RPMI8226 (cell line): ENCODE results near the gene NEGR1.

Source experiments
- DNase-seq: peaks from one replicate; pipeline ENCODE4 v3.0.0-alpha.2; 2015

NEGR1 gene

DNA sequence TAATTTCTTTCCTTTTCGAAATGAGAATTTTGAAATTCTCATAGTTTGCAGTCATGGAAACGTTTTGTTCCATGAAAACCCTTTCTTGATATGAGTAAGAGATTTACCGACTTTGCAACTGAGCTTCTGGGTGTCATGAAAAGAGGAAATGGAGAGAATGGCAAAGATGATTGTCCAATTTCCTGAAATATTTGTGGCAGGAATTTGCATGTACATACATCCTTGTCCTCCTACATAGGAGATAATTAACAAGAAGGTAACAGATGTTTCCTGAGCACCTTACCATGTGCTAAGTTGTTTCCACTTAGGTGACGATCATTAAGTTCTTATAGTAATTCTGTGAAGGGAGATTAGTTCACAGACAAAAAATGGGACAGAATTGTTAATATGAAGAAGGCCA is 170.7 kb downstream of the NEGR1 start:
- DNase-seq: no peak

DNA sequence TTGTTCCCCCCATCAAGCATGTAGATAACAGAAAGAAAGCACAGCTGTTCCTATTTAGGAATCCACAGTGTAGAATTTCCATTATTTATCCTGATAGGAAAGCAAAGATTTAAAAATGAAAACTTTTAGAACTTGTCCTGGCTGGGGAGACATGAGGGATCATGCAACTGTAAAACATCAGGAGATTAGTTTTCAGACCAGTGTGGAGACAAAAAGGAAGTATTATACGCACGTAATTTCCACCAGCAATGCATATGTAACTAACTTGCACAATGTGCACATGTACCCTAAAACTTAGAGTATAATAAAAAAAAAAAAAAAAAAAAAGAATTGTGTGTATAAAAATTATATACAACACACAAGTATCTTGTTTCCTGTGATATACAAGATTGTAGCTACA is 172.4 kb downstream of the NEGR1 start:
- no peak for DNase-seq

DNA sequence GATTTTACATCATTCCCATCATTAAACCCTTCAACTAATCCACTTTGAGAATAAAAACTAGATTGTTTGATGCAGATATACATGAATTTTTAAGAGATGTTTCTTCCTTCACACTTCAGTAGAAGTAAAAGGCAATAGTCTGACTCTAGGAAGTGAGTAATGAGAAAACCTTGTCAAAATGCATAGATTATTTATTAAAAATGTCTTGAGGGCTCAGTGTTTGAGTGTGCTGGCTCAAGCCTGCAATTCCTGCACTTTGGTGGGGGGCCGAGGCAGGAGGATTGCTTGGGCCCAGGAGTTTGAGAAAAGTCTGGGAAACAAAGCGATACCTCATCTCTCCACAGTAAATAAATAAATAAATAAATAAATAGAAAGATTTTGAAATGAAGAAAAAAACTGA is 177.1 kb downstream of the NEGR1 start:
- no peak for DNase-seq

DNA sequence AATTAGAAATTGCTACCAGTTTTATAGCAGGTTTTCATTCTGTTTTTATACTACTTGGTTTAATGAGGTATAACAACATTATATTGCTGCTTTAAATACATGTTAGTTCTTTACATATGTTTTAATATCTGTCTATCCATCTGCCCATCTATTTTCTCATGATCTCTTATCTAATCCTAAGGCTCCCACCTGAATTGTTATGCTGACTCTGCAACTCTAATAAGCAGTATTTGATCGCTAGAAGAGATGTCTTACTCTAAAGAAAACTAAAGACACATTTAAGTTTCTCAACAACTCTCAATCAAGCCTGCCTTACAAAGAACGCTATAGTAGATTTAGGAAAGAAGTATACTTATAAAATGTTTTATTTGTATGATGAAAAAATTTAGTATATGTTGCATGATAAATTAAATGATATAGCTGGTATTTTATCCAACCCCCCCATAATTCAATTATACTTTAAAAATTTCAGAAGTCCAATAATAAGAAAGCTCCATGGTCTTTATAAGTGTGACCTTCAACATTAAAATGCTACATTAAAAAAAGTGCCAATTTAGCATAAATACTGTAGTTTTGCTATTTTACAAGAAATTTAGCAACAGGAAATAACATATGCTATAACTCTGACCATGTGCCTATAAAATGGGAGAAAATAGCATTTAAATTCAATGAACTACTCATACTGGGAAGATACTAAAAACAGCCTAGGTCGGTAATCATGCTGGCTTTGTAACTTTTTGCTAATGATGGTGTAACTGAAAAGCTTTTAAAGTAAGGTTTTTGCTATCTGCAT is 180.3 kb downstream of the NEGR1 start:
- DNase-seq: no peak

DNA sequence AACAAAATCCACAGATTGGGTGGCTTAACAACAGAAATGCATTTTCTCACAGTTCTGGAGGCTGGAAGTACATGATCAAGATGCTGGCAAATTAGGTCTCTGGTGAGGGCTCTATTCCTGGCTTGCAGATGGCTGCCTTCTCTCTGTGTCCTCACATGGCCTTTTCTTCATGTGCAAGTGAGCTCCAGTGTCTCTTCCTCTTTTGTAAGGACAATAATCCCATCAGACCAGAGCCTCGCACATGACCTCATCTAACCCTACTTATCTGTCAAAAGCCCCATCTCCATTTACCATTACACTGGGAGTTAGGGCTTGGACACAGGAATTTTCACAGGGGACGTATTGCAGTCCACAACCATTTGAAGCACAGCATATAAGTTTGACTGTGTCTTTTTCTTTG is 181.6 kb downstream of the NEGR1 start:
- DNase-seq: no peak

DNA sequence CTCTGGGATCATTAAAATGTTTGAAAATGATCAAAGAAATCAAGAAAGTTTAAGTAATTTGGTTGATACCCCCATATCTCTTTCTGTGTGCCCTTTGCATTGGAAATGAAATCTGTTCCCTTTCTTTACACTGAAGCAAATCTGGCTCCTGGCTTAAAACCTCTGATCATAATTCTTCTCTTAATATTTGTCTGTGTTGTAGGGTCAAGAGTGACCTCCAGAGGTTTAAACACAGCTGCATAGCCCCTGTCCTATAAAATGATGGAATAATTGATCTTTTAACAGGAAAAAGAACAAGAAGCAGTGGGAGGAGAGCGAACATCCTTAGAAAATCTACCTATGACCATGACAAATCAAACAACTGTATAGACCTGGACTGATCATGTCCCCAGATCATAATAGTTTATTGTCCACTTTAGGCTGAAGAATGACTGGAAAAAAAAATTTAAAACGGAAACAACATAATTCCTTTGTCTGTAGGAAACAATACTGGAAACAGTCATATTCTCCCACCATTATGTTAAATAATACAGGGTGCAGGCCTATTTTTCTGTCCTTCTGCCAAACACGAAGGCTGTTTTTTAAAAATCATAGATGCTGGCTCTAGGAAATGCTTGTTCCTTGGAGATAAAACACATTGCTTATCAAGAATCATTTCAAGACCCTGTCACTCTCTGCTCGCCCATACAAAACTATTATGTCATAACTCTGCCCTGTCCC is 184.3 kb downstream of the NEGR1 start:
- no peak for DNase-seq

DNA sequence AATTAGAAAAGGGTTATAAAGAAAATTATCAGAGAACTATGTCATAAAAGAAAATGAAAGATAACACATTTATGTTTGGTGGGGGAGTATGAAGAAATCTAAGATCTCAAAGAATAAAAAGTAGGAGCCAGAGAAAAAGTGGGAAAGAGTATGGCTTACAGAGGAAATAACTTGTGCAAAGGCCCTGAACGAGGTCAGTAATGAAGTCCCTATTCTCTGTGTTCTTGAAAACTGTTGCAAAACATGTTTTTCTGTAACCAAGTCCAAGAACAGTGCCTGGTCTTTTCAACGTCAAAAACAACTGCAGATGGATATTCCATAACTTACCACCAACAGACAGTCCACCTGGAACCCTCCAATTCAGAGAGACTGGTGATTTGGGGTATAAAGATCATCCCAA is 188.1 kb downstream of the NEGR1 start:
- no peak for DNase-seq

DNA sequence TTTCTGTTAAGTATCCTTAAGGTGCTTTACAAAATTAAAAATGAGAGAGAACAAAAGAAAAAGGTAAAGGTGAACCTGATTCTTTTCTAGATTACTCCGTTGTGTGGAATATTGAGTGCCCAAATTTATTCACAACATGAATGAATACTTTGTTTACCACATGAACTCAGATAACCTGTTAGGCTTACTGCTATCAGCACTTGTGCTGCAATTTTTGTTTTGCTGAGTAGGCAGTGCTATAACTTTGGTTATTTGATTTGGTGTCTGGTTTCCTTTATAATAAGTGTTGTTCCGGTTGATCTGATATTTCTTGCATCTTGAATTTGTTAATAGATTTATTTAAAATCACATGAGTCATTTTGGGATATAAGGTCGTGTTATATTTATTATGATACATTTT is 195.9 kb downstream of the NEGR1 start:
- DNase-seq: no peak

DNA sequence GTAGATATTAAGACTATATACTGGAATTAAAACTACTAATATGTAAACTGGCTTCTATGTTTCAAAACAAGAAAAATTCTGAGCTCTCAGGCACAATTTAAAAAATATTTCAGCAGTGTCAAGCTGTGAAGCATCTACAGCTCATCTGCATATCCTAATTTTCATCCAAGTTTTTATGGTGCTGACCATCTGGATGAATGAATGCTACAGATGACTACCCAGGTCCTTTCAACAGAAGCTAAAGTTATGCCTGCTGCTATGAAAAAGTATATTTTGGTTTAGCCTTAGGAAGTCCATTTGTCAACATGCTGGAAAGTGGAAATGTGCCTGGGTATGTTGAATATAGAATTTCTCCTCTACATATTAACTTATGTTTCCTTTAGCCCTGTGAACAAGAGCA is 206.9 kb downstream of the NEGR1 start:
- DNase-seq: no peak

DNA sequence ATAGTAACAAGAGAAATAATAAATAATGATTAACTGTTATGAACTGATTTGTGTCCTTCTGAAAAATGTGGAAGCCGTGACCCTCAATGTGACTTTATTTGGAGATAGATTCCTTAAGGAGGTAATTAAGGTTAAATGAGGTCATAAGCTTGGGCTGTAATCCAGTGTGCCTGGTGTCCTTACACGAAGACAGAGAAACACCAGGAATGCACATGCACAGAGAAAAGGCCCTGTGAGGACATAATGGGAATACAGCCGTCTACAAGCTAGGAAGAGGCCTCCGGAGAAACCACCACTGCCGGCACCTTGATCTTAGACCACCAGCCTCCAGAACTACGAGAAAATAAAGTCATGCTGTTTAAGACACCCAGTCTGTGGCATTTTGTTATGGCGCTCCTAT is 215.9 kb downstream of the NEGR1 start:
- no peak for DNase-seq

DNA sequence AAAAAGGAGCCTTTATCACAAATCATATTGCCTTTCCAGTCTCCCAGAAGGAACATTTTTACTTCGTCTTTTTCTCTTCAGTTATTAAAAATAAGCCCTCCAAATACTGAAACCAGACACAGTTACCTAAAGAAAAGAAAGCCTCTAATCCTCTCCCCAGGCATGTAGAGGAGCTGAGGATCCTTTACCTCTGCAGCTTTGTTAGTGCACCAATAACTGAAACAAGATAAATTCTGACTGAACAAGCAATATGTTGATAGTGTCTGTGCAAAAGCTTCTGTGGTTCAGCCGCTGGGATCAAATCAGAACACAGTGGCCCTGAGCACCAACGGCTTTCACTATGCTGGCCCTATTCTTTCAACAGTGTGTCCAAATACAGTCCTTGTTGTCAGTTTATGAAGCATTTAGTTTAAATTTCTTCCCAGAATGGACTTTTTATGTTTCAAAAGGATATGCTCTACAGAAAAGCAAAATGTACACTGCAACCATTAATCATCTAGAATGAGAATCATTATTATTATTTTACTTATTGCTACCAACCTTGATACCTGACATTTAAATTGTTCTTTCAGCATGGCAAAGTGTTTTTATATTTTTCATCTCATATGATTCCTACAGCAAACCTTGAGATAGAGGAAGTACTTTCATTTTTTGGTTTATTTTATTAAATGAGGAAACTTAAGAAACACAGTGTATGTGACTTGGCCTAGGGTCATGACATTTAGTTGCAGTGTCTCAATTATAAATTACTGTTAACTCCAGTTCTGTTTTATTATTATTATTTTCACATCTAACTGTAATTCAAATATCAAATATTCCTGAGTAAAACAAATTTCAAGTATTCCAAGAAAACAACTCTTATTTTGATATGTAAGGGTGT is 217.9 kb downstream of the NEGR1 start:
- DNase-seq: no peak

DNA sequence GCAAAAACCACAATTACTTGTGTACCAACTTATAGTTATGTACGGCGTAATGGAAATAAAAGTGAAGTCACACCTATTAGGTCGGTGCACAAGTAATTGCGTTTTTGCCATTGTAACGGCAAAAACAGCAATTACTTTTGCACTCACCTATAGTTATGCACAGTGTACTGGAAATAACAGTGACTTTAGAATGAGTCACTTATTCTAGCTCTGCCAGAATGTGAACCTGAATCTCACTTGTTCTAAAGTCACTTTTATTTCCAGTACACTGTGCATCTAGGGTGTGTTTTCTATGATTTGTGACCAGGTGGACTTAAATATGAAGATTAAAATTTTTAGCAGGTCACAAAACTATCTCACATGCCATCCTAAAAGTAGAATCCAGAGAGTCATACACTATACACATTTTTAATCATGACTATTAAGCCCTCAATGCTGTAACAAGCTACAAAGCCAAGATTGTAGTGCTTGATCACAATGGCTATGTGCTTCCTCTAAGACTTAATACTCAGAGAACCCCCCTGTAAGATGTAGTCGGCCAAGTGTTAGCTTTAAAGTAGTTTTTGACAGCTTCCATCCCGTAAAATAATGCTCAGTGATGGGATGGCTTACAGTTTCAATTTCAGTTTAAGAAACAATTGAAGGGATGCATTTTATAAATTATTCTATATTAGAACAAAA is 218.8 kb downstream of the NEGR1 start:
- no peak for DNase-seq

DNA sequence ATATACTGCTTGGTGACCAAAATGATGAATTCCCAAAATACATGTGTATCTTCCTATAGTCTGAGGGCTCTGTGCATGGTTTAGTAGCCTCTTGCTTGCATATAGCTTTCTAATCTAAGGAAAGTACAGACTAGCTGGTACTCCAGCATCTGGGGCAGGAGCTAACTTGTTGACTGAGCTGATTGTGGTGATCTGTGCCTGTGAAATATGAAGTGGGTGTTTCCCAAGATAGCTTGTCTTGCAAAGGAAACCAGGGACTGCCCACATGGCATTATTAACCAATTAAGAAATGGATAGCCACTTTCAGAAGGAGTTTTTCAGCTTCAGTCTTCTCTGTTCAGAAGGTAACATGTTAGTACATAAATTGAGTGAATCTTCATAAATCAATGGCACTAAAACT is 219.8 kb downstream of the NEGR1 start:
- no peak for DNase-seq

DNA sequence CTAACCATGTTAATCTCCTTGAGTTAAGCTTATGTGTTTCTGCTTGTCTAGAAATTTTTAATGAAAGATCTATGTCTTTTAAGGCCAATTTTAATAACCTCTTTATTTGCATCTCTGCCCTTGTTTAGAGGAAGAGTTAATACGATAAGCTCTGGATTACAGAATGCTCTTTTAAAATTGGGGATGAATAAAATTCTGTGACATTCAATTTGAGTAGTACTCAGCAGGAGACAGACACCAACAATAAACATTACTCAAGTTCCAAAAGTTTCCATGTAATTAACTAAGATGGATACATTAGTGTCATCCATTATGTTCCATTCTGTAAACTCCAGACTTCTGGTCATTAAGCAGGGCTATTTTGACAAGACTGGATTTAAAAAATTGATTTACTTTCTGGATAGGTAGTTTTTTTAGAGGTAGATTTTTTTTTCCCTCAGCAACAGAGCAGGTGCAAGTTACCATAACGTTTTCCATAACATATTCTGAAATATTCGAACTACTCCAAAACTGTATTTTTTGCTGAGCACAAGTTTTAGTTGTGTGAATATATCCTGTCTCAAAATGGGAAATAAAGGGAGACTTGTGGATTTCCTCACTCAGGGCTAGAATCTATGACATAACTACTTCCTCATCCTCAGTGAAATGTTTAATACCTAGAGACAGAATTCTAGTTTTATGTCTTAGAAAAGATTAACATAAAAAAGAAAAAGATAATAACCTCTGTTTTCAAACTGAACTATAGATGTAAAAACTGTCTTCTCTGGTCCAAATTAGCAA is 221.7 kb downstream of the NEGR1 start:
- no peak for DNase-seq

DNA sequence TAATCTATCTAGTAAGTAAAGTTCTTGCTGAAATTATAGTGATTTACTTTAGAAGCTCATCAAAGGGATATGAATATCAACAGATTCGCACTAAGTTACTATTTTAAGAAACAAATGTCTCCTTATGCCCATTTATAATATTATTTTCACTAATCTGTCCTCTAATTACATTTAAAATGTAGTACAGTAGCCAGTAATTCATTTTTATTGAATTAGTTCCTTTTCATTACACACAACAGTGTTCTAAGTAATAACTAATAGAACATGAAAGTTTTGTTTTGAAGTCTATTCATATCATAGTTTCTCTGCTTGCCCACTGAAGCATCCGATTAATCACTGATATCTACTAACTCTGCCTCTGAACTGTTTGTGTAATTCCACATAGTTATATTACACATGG is 225.8 kb downstream of the NEGR1 start:
- DNase-seq: no peak

DNA sequence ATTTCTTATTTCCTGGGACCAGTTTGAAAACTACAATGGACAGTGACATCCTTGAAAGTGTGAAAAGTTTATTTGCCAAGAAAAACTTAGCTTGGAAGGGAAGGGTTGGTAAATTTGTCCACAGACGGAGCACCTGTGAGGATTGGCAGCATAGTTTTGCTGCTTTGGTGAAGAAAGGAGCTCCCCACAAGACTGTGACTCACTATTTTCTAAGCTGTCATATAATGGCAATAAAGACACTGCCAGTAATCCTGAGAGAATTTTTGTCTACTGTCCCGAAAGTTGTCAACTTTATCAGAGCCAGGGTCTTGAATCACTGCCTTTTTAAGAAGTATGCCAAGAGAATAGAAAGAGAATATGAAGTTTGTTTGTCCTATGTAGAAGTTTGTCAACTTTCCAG is 230.8 kb downstream of the NEGR1 start:
- no peak for DNase-seq

DNA sequence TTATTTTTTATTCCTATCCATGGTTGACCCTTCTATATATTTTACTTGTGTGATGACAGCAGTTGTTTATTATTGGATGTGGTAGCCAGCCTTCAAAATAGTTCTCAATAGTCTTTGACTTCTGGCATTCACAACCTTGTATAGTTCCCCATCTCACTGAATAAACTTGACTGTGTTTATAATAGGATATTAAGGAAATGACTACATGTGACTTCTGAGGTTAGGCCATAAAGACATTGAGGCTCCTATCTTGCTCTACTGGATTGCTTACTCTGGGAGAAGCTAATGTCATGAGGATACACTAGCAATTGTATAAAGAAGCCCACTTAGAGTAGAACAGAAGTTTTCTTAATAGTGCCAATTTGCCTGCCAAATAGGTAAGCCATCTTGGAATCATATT is 231.8 kb downstream of the NEGR1 start:
- DNase-seq: no peak

DNA sequence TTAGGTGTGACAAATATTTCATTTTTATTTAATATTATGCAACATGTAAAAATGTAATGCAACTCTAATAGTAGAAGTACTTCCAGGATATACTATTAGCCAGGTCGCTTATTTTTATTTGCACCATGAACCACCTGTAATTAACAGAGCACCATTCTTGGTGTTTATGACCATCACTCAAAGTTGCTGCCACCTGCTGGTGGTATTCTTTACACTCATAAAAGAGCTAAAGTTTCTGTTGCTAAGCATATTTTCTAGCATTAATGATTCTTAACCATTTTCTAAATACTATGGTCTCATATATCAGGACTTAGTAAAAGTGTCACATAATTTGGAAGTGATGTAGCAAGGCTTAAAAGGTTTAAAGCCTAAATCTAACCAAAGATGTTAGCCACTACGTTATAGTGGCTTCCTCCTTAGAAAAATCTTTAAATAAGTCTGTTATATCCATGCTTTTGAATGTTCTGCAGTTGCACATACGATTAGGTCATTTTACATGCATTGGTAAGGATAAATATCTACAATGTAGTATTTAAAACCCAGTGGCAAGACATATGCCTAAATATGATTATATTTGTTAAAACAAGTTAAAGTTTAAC is 244.5 kb downstream of the NEGR1 start:
- peak; percentile 40 for DNase-seq

DNA sequence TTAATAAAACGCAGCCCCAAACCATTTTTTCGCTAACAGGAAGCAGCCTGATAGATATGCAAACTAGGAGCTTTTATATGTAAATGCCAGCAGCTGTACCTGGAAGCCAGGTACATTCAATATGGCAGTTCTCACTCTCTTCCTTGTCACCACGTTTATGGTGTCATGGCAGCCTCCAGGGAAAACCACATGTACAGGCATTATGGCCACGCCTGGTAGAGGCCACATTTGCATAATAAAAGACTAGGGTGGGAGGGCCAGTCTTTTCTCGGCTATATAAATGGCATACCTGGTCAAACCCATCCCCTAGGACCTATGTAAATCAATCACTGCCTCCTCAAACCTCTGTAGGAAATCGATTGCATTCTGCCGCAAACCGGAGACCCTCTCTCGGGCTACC is 247.5 kb downstream of the NEGR1 start:
- DNase-seq: no peak

DNA sequence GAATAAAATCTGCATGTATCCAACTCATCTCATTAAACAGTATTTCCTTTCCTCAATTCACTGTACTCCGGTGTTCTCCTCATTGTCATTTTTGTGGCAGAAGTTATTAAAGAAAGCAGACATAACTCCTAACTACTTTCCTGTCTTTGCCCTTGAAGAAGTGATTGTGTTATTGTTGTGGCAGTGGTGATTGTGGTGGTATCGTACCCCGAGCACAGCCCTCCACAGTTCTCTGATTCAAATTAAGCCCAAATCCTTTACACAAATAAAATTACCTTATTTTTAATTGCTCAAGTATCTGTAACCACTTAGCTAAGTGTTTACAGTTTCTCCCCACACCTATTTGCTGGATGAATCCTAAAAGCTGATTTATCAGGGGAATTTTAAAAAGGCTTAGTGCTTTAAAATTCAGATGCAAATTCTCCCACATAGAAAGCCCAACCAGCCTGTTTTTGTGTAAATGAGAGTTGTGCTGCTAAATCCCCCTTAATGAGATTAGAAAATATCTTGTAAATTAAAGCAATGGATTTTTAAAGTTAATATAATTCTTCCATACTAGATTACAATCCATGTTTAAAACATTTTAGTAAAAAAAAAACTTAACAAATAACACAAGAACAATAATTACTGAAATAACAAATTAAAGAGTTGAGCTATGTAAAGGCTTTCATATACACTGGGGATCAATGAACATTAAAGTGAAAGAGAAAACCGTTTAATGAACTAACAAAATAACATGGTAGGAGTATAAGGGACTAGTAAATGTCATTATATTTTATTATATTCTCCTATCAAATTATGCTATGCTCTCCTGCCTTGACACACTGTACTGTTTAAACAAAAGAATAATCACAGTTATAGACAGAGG is 259.0 kb downstream of the NEGR1 start:
- no peak for DNase-seq

DNA sequence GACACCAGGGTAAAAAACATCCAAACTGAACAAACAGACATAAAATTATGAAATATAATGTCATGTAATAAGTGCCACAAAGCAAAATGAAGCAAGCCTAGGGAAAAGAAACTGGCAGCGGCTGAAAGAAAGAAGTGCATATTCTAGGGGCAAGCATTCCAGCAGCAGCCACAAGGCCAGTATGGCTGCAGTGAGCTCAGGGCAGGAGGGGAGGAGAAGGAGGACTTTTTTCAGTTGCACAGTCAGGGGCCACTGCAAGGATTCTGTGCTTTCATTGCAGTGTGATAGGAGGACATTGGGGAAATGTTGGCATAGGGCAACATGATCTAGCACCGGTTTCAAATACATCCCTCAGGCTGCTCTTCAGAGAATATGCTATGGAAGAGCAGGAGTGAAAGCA is 263.8 kb downstream of the NEGR1 start:
- no peak for DNase-seq
